GM12864 (cell line): ENCODE results near the gene SCARF2.

ENCODE experiments used
- DNase-seq: peaks from one replicate; pipeline ENCODE4 v3.0.0-alpha.2; 2011; ENCODE audit warnings: low read depth
- H3K4me3 ChIP-seq: 2 replicates; pipeline ENCODE4 v1.5.1; 2011; ENCODE audit warnings: mild to moderate bottlenecking, low read depth, low read length, control low read depth
- TF ChIP-seq, protein P1 (sequence below): IDR thresholded peaks from 2 replicates; pipeline ENCODE4 v1.5.1; 2011; ENCODE audit warnings: low read depth, mild to moderate bottlenecking, moderate library complexity, low read length, control low read depth, inconsistent platforms; ENCODE audit errors: missing control alignments

Gene SCARF2

DNA sequence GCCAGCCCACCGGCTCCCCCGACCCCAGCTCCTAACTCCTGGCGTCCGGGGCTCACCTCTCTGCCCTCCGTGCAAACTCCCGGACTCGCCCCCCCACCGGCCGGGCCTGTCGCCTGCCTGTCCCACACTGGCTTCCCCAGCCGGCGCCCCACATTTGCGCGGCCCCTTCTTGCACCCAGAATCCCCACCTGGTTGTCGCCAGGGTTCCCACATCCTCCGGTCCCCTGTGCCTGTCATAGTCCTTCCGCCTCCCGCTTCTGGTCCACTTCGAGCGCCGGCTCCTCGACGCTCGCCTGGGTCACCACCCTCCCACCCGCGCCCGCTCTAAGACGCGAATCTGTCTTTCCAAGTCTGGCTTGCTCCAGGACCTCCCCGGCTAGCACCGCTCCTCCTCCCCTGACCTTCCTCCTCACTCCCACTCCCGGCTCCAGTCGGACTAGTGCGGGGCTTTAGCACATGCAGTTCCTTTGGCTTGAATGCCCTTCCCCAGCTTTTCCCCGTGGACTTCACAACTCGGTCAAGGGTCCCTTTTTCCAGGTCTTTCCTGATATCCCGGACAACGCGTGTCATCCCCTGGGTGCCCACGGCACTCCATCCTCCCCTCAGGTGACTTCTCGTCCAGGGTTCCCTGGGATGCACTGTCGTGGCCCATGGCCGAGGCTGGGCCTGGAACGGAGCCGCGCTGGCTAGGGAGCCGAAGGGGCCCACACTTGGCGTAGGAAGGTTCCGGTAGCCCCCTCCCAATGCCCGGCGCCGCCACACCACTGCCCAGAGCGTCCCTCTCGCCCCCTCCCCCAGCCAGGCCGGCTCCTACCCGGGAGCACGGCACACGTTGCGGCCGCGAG lies 635 bp downstream of the SCARF2 start:
- TF ChIP-seq, protein P1, sequence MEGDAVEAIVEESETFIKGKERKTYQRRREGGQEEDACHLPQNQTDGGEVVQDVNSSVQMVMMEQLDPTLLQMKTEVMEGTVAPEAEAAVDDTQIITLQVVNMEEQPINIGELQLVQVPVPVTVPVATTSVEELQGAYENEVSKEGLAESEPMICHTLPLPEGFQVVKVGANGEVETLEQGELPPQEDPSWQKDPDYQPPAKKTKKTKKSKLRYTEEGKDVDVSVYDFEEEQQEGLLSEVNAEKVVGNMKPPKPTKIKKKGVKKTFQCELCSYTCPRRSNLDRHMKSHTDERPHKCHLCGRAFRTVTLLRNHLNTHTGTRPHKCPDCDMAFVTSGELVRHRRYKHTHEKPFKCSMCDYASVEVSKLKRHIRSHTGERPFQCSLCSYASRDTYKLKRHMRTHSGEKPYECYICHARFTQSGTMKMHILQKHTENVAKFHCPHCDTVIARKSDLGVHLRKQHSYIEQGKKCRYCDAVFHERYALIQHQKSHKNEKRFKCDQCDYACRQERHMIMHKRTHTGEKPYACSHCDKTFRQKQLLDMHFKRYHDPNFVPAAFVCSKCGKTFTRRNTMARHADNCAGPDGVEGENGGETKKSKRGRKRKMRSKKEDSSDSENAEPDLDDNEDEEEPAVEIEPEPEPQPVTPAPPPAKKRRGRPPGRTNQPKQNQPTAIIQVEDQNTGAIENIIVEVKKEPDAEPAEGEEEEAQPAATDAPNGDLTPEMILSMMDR, result no peak
- no peak overlapping the region for H3K4me3 ChIP-seq
- no peak for DNase-seq

DNA sequence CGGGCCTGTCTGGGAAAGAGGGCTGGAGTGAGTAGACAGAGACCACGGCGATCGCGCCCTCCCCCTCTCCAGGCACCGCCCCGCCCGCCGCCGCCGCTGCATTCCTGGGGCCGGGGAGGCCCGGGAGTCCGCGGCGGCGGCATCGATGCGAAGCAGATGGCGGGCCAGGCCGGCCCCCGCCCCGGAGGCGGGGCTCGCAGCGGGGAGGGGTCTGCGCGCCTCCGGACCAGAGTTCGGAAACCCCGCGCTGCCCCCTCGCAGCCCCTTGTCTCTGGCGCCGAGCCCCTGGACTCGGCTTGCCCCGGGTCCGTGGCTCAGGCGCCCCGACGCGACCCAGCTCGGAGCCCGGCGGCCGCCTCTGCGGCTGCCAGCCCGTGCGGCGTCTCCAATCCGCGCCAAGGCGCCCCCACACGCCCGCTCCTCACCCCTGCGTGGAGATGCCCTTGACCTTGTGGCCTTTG lies 1.3 kb downstream of the SCARF2 start:
- no peak overlapping the region for H3K4me3 ChIP-seq
- TF ChIP-seq, protein P1, result no peak
- DNase-seq, result no peak

DNA sequence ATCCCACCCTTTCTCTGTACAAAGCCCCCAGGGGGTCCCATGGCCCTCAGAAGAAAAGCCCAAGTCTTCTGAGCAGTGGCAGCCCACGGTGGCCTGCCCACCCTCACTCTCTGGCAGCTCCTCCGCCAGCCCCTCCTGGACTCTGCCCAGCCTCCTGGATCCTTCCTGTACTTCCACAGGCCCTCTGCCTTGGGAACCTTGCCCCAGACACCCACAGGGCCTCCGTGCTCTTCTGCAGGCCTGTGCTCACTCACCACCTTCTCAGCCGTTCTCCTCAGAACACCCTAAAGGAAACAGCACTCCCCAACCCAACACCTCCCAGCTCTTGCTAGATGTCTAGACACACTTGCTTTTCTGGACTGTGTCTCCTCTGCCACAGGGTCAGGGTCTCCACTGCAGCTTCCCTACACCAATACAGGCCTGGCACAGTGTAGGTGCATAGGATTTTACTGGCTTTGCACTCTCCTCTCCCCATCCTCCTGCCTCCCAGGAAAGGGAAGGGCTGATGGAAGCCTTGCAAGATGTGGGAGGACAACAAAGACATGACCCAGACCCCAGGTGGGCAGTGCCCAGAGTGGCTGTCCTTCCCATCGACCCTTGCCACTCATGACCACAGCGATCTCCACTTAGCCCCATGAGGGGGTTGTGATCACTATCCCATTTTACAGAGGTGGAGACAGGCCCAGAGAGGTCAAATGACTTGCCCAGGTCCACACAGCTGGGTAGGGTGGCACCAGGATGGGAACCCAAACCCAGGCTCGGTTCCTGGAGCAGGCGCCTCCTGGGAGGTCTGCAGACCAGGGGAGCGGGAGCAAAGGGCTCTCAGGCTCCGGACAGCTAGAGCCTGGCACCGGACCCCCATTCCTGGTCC lies 2.0 kb downstream of the SCARF2 start:
- H3K4me3 ChIP-seq, result no peak overlapping the region
- TF ChIP-seq, protein P1, result no peak
- no peak for DNase-seq

DNA sequence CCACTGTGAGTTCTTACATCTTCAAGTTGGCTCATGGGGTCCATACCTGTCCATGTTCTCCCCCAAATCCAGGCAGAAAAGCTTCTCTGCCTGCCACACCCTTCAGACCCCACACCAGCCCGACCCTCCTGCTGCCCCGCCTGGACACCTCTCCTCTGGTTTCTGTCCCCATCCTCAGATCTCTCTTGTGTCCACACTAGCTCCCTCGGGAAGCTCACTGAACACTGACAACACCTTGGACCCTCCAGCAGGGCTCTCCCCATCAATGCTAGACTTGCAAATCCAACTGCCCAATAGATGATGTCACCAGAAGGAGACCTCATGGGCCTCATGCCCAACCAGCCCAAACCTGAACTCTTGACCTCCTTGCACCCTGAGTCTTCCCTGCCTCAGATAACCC lies 2.9 kb downstream of the SCARF2 start:
- TF ChIP-seq, protein P1, result no peak
- no peak overlapping the region for H3K4me3 ChIP-seq
- no peak for DNase-seq

DNA sequence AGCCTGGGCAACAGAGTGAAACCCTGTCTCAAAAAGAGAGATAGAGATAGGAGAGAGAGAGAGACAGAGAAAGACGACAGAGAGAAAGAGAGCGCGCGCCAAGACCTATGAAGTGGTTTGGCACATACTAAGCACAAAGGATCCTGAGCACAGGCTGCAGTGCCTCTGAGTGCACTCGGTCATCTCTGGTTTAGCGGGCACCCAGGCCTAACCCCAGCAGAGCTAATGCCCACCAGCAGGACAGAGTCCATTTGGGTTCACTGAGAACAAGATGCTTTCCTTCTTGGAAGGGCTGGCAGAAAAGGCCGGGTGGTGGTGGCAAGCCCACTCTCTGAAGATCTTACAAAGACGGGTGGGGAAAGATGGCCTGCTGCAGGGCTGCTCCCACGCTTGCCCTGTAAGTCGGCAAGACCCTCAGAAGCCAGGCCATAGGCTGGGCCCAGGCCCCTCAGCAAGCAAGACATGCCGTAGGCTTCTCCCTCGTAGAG lies 3.3 kb downstream of the SCARF2 start:
- DNase-seq, result no peak
- TF ChIP-seq, protein P1, result no peak
- H3K4me3 ChIP-seq, result no peak overlapping the region

DNA sequence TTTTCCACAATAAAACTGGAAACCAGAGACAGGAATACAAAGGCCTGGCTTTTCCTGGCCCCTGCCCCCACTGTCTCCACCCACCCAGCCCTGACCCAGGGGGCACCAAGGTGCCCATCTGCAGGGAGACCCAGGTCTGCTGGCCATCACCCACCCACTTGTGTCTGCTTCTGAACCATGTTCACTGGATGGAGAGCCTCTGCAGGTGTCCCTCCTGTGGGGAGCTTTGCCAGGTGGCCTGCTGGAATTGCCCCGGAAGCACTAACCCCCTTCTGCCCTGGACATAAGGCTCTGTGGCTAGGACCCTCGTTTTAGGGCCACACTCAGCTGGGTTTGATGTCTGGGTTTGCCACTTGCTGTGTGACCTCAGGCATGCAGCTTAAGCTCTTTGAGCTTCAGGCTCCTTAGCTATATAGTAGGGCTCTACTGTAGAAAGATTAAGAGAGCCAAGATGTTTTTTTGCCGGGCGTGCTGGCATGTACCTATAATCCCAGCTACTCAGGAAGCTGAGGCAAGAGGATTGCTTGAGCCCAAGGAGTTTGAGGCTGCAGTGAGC lies 3.9 kb downstream of the SCARF2 start:
- DNase-seq, result no peak
- TF ChIP-seq, protein P1, result no peak
- H3K4me3 ChIP-seq, result no peak overlapping the region
